Muscle of back (tissue), 10 donors: Measurements from ENCODE around the gene TMCO2. TPM values are rescaled to one million over a fixed set of nuclear protein-coding genes. Genes with fewer than 3 reads are reported as not detected.

Source experiments
- polyA plus RNA-seq, 10 donors: library from polyadenylated mRNA; unstranded; fragments of 120-200 nt; gene quantifications; one replicate each; pipeline ENCODE4 v1.2.1, GENCODE V29; 2013; ENCODE audit not compliant: insufficient read length in 10 of 10

TMCO2 gene
- polyA plus RNA-seq, 10 donors = not detected

Other genes starting within 250 kb of the TMCO2 start
- 100 to 1,000 TPM in 1 of 10 donors, 10 to 100 TPM in 9; 78.2 to 116 (median 91.9) TPM for gene CAP1, start 207.2 kb upstream of the TMCO2 start, polyA plus RNA-seq
- 10 to 100 TPM; 40.7 to 69.1 (median 48.9) TPM for gene PPT1, start 150.7 kb upstream of the TMCO2 start, polyA plus RNA-seq
- 10 to 100 TPM; 12.7 to 22.3 (median 15.4) TPM for gene RLF, start 86.5 kb upstream of the TMCO2 start, polyA plus RNA-seq
- gene ZMPSTE24, start 10.3 kb downstream of the TMCO2 start, polyA plus RNA-seq = 10 to 100 TPM; 25.9 to 31.1 (median 28.3) TPM
- 1 to 10 TPM; 1.2 to 2.7 (median 1.6) TPM for gene COL9A2, start 69.3 kb downstream of the TMCO2 start, polyA plus RNA-seq
- gene SMAP2, start 125.8 kb downstream of the TMCO2 start, polyA plus RNA-seq = 10 to 100 TPM; 13.6 to 22.5 (median 18.6) TPM
- gene ZFP69B, start 202.5 kb downstream of the TMCO2 start, polyA plus RNA-seq = 1 to 10 TPM; 2.9 to 5.2 (median 3.4) TPM
- gene ZFP69, start 229.4 kb downstream of the TMCO2 start, polyA plus RNA-seq = 1 to 10 TPM; 4.3 to 6.5 (median 5.0) TPM